Ishikawa (cell line): ENCODE data around the gene CADM1.

Experiments used
- CEBPB ChIP-seq: IDR thresholded peaks from 2 replicates; pipeline ENCODE4 v1.6.1; 2012
- CREB1 ChIP-seq: IDR thresholded peaks from 2 replicates; pipeline ENCODE4 v1.6.1; 2012; ENCODE audit warnings: low read depth
- EGR1 ChIP-seq: IDR thresholded peaks from 2 replicates; pipeline ENCODE4 v1.6.1; 2012
- EP300 ChIP-seq: IDR thresholded peaks from 2 replicates; pipeline ENCODE4 v1.6.1; 2012; ENCODE audit warnings: borderline replicate concordance
- FOXM1 ChIP-seq: IDR thresholded peaks from 2 replicates; pipeline ENCODE4 v1.6.1; 2012; ENCODE audit warnings: low read depth, borderline replicate concordance
- MAX ChIP-seq: IDR thresholded peaks from 2 replicates; pipeline ENCODE4 v1.6.1; 2012
- NFIC ChIP-seq: IDR thresholded peaks from 2 replicates; pipeline ENCODE4 v1.6.1; 2012
- RAD21 ChIP-seq: IDR thresholded peaks from 2 replicates; pipeline ENCODE4 v1.6.1; 2012; ENCODE audit warnings: low read depth
- REST ChIP-seq: IDR thresholded peaks from 2 replicates; pipeline ENCODE4 v1.6.1; 2012; ENCODE audit warnings: low read depth, mild to moderate bottlenecking
- TAF1 ChIP-seq: IDR thresholded peaks from 2 replicates; pipeline ENCODE4 v1.6.1; 2012; ENCODE audit warnings: low read depth, mild to moderate bottlenecking
- TCF12 ChIP-seq: IDR thresholded peaks from 2 replicates; pipeline ENCODE4 v1.6.1; 2012; ENCODE audit warnings: low read depth
- TEAD4 ChIP-seq: IDR thresholded peaks from 2 replicates; pipeline ENCODE4 v1.6.1; 2012
- YY1 ChIP-seq: IDR thresholded peaks from 2 replicates; pipeline ENCODE4 v1.6.1; 2012; ENCODE audit warnings: low read depth
- ZBTB7A ChIP-seq: IDR thresholded peaks from 2 replicates; pipeline ENCODE4 v1.6.1; 2012; ENCODE audit warnings: low read depth

GRCh38 chr11:115314330-115314920 lies 189.8 kb downstream of the CADM1 start:
- TF ChIP-seq CEBPB: no peak
- TF ChIP-seq RAD21: no peak
- TF ChIP-seq NFIC: no peak
- no peak for TF ChIP-seq FOXM1
- TF ChIP-seq EP300: no peak
- no peak for TF ChIP-seq YY1
- no peak for TF ChIP-seq REST
- TF ChIP-seq CREB1: no peak
- no peak for TF ChIP-seq ZBTB7A
- TF ChIP-seq MAX: no peak
- TF ChIP-seq TEAD4: no peak
- TF ChIP-seq TAF1: no peak
- no peak for TF ChIP-seq TCF12
- no peak for TF ChIP-seq EGR1
